Activated T-cell treated with anti-CD3 and anti-CD28 coated beads, Interleukin-2, amount 50 U/mL, for 72 hours (primary cell): ENCODE data around the gene KIAA1671. TPM values are rescaled to one million over a fixed set of nuclear protein-coding genes. Genes with fewer than 3 reads are reported as not detected.

Experiments used
- ATAC-seq, 2 donors: fragments of 150-1000 bp; cut with Tn5 transposase; replicated peaks in 1 of 2; 2 replicates each; pipeline ENCODE4 v1.10.0; 2021; ENCODE audit warnings: moderate library complexity in 2 of 2, mild to moderate bottlenecking in 1 of 2
- DNase-seq, 2 donors: peaks; one replicate each; pipeline ENCODE4 v3.0.0; 2021 to 2022; ENCODE audit warnings: mixed read lengths in 1 of 2
- H3K27ac Mint-ChIP-seq: one replicate; pipeline ENCODE4 v1.8.0; 2022; ENCODE audit warnings: mild to moderate bottlenecking, moderate library complexity, mixed read lengths
- H3K27me3 Mint-ChIP-seq: one replicate; pipeline ENCODE4 v1.8.0; 2022; ENCODE audit warnings: low read depth, mixed read lengths
- H3K36me3 Mint-ChIP-seq, 2 donors: one replicate each; pipeline ENCODE4 v1.8.0; 2022; ENCODE audit warnings: mixed read lengths in 2 of 2, mild to moderate bottlenecking in 1 of 2; ENCODE audit not compliant: insufficient read depth in 2 of 2
- H3K4me1 Mint-ChIP-seq: one replicate; pipeline ENCODE4 v1.8.0; 2022; ENCODE audit warnings: low read depth, mixed read lengths
- H3K4me3 Mint-ChIP-seq, 2 donors: one replicate each; pipeline ENCODE4 v1.8.0; 2022; ENCODE audit warnings: mild to moderate bottlenecking in 2 of 2, mixed read lengths in 2 of 2, moderate library complexity in 2 of 2
- H3K9me3 Mint-ChIP-seq, 2 donors: one replicate each; pipeline ENCODE4 v1.8.0; 2022; ENCODE audit warnings: mixed read lengths in 2 of 2
- total RNA-seq, 2 donors: library from RNA; stranded (reverse); gene quantifications; one replicate each; pipeline ENCODE4 v1.2.3, GENCODE V29; 2022

Gene KIAA1671
- total RNA-seq, 2 donors from 2014 or later = 6.6 to 10.8 TPM

GRCh38 chr22:24961217-24961844, 8.8 kb downstream of the KIAA1671 start:
- Mint-ChIP-seq H3K36me3 (no peaks in the 10 kb centered on the region), H3K27me3 (peaks cover 1% of the 10 kb centered on the region), H3K4me3 (no peak overlapping the region), H3K27ac (no peak overlapping the region), H3K9me3 (no peaks in the 10 kb centered on the region), H3K4me1 (no peaks in the 10 kb centered on the region)
- DNase-seq = no peak
- no peak for ATAC-seq

GRCh38 chr22:24962094-24962493, 9.6 kb downstream of the KIAA1671 start:
- Mint-ChIP-seq H3K4me3 (no peak overlapping the region), H3K36me3 (no peaks in the 10 kb centered on the region), H3K4me1 (no peaks in the 10 kb centered on the region), H3K27me3 (no peaks in the 10 kb centered on the region), H3K9me3 (no peaks in the 10 kb centered on the region), H3K27ac (no peak overlapping the region)
- ATAC-seq (no peak), DNase-seq (no peak)

DNA sequence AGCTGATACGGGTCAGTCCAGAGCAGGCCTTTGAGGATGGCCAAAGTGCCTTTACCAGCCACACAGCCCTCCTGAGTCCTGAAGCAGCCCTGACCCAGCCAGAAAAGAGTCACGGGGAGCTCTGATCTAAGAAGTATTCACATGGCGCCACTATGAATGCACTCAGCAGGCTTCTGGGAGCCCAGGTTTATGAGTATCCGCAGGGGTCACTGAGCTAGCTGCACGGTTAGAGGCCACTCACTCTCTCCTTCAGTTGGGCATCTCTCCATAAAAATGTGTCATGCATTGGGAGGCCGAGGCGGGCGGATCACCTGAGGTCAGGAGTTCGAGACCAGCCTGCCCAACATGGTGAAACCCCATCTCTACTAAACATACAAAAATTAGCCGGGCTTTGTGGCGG, 10.3 kb downstream of the KIAA1671 start:
- no peak overlapping the region for H3K27ac Mint-ChIP-seq
- ATAC-seq (no peak), DNase-seq (no peak)
- H3K4me3 Mint-ChIP-seq = no peak overlapping the region
- H3K9me3 Mint-ChIP-seq = no peaks in the 10 kb centered on the region
- H3K4me1 Mint-ChIP-seq = no peaks in the 10 kb centered on the region
- no peaks in the 10 kb centered on the region for H3K27me3 Mint-ChIP-seq
- no peaks in the 10 kb centered on the region for H3K36me3 Mint-ChIP-seq

DNA sequence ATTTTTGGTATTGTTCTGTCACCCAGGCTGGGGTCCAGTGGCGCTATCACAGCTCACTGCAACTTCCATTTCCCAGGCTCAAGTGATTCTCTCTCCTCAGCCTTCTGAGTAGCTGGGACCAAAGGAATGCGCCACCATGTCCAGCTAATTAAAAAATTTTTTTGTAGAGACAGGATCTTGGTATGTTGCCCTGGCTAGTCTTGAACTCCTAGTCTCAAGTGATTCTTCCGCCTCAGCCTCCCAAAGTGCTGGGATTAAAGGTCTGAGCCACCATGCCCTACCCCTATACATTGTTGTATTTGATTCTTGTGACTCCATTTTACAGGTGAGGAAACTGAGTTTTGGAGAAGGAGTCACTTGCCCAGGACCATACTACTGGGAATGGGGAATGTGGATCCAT, 11.9 kb downstream of the KIAA1671 start:
- Mint-ChIP-seq H3K4me1 (no peaks in the 10 kb centered on the region), H3K36me3 (no peaks in the 10 kb centered on the region), H3K27ac (no peak overlapping the region), H3K9me3 (no peaks in the 10 kb centered on the region), H3K27me3 (no peaks in the 10 kb centered on the region), H3K4me3 (no peak overlapping the region)
- no peak for DNase-seq
- ATAC-seq = no peak

DNA sequence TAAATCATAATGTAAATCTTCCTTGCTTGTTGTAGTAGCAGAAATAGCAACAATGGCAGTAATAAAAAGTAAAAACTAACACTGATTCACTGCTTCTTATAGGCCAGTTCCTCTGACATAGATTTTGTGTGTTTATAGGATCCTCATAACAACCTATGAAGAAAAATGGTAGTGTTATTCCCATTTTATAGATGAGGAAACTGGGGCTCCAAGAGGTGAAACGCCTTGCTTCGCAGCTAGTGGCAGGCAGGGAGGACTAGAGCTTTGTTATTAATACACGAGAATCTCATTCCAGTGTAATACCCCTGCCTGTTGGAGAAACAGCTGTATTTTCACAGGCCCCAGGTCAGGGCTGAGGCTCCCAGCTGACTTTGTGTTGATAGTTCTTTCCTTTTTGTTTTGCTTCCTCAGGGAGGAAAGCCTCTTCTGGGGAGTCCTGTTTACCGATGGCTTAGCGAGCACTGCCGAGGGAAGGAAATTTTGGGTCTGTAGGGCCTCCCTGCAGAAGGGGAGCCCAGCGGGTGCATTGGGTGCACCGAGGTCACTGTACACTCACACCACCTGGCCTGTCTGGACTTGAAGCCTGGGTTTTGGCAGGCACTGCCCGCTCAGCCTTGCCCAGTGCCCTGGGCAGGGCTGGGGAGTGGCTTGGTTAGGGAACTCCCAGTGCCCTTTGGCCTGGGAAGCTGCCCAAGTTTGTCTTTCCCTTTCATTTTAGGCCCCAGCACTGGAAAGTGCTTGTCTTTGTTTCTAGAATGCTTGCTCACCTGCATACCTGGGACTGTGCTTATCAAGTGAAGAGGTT, 13.5 kb downstream of the KIAA1671 start:
- H3K4me3 Mint-ChIP-seq = no peak overlapping the region
- no peaks in the 10 kb centered on the region for H3K4me1 Mint-ChIP-seq
- H3K36me3 Mint-ChIP-seq = no peaks in the 10 kb centered on the region
- DNase-seq (no peak), ATAC-seq (no peak)
- H3K27ac Mint-ChIP-seq = no peak overlapping the region
- H3K27me3 Mint-ChIP-seq = no peaks in the 10 kb centered on the region
- no peaks in the 10 kb centered on the region for H3K9me3 Mint-ChIP-seq

GRCh38 chr22:24968066-24968561, 15.6 kb downstream of the KIAA1671 start:
- DNase-seq = no peak
- Mint-ChIP-seq H3K4me3 (no peak overlapping the region), H3K4me1 (no peaks in the 10 kb centered on the region), H3K27me3 (no peaks in the 10 kb centered on the region), H3K36me3 (no peaks in the 10 kb centered on the region), H3K9me3 (no peaks in the 10 kb centered on the region), H3K27ac (no peak overlapping the region)
- no peak for ATAC-seq

DNA sequence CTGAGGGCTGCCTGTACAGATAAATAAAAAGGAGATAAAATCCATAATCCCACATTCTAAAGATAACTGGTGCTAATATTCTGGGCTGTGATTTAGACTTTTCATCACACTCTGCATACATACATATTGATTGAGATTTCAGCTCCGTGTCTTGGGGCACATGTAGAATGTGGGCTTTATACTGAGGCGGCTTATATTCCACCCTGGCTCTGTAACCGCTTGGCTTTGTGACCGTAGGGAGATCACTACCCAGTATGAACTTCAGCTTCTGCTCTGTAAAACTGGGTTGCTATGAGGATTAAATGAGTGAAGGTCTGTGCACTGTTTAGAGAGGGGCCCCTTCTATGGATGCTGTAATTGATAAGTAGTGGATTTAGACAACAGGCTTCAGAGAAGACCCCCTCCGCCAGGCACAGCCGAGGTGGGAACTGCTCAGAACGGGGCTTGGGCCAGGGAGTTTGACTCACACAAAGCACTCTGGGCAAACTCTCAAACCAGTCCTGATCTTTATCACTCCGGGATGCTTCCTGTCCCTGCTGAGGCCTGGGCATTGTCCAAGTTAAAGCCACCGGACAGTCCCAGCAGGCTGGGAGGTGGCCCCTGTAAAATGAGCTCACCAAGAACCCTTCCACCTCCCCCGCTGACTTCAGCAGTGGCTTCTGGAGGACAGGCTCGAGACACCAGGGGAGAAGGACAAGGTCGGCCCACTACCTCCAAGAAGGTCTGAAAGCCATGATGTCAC, 17.2 kb downstream of the KIAA1671 start:
- Mint-ChIP-seq H3K36me3 (no peaks in the 10 kb centered on the region), H3K4me1 (no peaks in the 10 kb centered on the region), H3K27me3 (no peaks in the 10 kb centered on the region), H3K4me3 (no peak overlapping the region), H3K9me3 (no peaks in the 10 kb centered on the region), H3K27ac (no peak overlapping the region)
- DNase-seq (no peak), ATAC-seq (no peak)

GRCh38 chr22:24972369-24972768, 19.9 kb downstream of the KIAA1671 start:
- DNase-seq = no peak
- ATAC-seq = no peak
- H3K4me1 Mint-ChIP-seq = no peaks in the 10 kb centered on the region
- H3K4me3 Mint-ChIP-seq = no peak overlapping the region
- H3K9me3 Mint-ChIP-seq = no peaks in the 10 kb centered on the region
- no peaks in the 10 kb centered on the region for H3K27me3 Mint-ChIP-seq
- no peaks in the 10 kb centered on the region for H3K36me3 Mint-ChIP-seq
- H3K27ac Mint-ChIP-seq = no peak overlapping the region

DNA sequence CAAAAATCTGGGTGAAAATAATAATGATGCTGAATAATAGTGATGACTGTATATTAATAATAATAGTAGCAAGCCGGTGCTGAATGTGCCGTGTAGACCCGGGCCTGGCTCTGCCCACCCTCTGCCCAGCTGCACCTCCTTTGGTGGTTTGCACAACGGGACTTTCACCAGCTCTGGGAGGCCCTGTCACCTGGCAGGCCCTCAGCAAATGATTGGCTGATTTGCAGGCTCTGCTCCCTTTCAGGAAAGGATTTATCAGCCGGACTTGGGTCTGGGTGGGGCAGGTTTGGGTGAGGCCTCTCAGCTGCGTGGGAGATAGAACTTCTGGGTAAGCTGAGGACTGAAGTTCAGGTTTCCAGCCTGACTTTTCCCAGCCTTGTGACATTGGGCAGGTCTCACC, 21.4 kb downstream of the KIAA1671 start:
- no peaks in the 10 kb centered on the region for H3K36me3 Mint-ChIP-seq
- no peaks in the 10 kb centered on the region for H3K27me3 Mint-ChIP-seq
- no peak for ATAC-seq
- no peaks in the 10 kb centered on the region for H3K9me3 Mint-ChIP-seq
- H3K27ac Mint-ChIP-seq = no peak overlapping the region
- H3K4me1 Mint-ChIP-seq = no peaks in the 10 kb centered on the region
- no peak overlapping the region for H3K4me3 Mint-ChIP-seq
- no peak for DNase-seq

DNA sequence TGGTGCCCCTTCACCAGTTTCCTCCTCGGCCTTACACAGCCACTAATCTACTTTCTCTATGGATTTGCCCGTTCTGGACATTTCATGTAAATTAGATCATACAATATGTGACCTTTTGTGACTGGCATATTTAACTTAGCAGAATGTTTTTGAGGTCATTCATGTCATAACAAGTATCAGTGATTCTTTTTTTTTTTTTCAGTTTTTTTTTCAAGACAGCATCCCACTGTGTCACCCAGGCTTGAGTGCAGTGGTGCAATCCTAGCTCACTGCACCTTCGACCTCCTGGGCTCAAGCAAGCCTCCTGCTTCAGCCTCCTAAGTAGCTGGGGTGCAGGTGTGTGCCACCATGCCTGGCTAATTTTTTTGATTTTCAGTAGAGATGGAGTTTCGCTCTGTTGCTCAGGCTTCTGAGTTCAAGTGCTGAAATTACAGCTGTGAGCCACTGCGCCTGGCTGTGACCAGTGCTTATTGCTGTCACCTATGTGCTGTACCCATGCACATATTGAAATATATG, 22.7 kb downstream of the KIAA1671 start:
- Mint-ChIP-seq H3K36me3 (no peaks in the 10 kb centered on the region), H3K27me3 (no peaks in the 10 kb centered on the region), H3K27ac (no peak overlapping the region), H3K4me1 (no peaks in the 10 kb centered on the region), H3K9me3 (no peaks in the 10 kb centered on the region), H3K4me3 (no peak overlapping the region)
- ATAC-seq (peak in 1 of 2 donors; percentile 19), DNase-seq (no peak)

GRCh38 chr22:24975813-24976341, 23.4 kb downstream of the KIAA1671 start:
- H3K27me3 Mint-ChIP-seq = no peaks in the 10 kb centered on the region

GRCh38 chr22:24976442-24977218, 24.1 kb downstream of the KIAA1671 start:
- H3K9me3 Mint-ChIP-seq = no peaks in the 10 kb centered on the region
- DNase-seq (no peak), ATAC-seq (no peak)
- H3K36me3 Mint-ChIP-seq = no peaks in the 10 kb centered on the region
- H3K4me3 Mint-ChIP-seq = no peak overlapping the region
- no peaks in the 10 kb centered on the region for H3K4me1 Mint-ChIP-seq
- H3K27me3 Mint-ChIP-seq = no peaks in the 10 kb centered on the region
- H3K27ac Mint-ChIP-seq = no peak overlapping the region

More at GRCh38 chr22:24975813-24976341, 23.4 kb downstream of the KIAA1671 start:
- Mint-ChIP-seq H3K4me1 (no peaks in the 10 kb centered on the region), H3K27ac (no peak overlapping the region), H3K36me3 (no peaks in the 10 kb centered on the region), H3K9me3 (no peaks in the 10 kb centered on the region), H3K4me3 (no peak overlapping the region)
- ATAC-seq (no peak), DNase-seq (no peak)
